Motor neuron (in vitro differentiated cells): ENCODE results near the gene NECTIN2. TPM values are rescaled to one million over a fixed set of nuclear protein-coding genes. Genes with fewer than 3 reads are reported as not detected.
A peak's percentile ranks its signal among the peaks of the same experiment; 100 is the strongest.
"Not testable (repeated sequence)": the region's sequence is repeated elsewhere in the genome, so short reads cannot be mapped to it uniquely, and the experiment has no call there.

Source experiments
- ATAC-seq, 8 experiments: fragments of 200-7000 bp; cut with Tn5 transposase; replicated peaks in 6 of 8; 2 replicates each; pipeline ENCODE4 v1.8.0; 2021; ENCODE audit warnings: mild to moderate bottlenecking in 8 of 8, moderate library complexity in 8 of 8
- H3K27ac ChIP-seq, 2 donors: fragments of 250-450 bp; sonication (Bioruptor Pico); 2 replicates each; pipeline ENCODE4 v1.9.0; 2021; ENCODE audit warnings: antibody characterized with exemption in 2 of 2, mild to moderate bottlenecking in 2 of 2, moderate library complexity in 1 of 2
- H3K4me1 ChIP-seq, 2 donors: fragments of 250-450 bp; sonication (Bioruptor Pico); replicated peaks in 1 of 2; 2 replicates each; pipeline ENCODE4 v1.6.1; 2021; ENCODE audit warnings: antibody characterized with exemption in 2 of 2, mild to moderate bottlenecking in 2 of 2, moderate library complexity in 1 of 2
- H3K4me3 ChIP-seq, 5 donors: fragments of 250-450 bp; sonication (Bioruptor Pico); 2 replicates each; pipeline ENCODE4 v1.9.0; 2021; ENCODE audit warnings: antibody characterized with exemption in 5 of 5, mild to moderate bottlenecking in 5 of 5, moderate library complexity in 4 of 5
- WGBS, 10 experiments: fragments of 450-650 bp; shearing (Covaris generic); methylation state at CpG; one replicate each; pipeline ENCODE4 v1.0.0; 2022; 5-methylcytosine and 5-hydroxymethylcytosine counted together
- in situ Hi-C, 9 experiments: fragments of 400-800 bp; cut with MboI; loops; one replicate each; pipeline ENCODE4 v1.15.0; 2021; ENCODE audit warnings: low sequenced_read_pairs in 9 of 9, low pct_unique_long_range_greater_than_20kb in 2 of 9; ENCODE audit not compliant: unreplicated experiment in 9 of 9
- total RNA-seq, 8 experiments: library from RNA; unstranded; fragments of 300-600 nt; gene quantifications; 2 replicates each; pipeline versions ENCODE4 v1.2.3 to v1.2.4, GENCODE V29; 2022

NECTIN2 gene
- total RNA-seq, 8 experiments from 2014 or later = 35.7 to 99.7 (median 49.5) TPM

DNA sequence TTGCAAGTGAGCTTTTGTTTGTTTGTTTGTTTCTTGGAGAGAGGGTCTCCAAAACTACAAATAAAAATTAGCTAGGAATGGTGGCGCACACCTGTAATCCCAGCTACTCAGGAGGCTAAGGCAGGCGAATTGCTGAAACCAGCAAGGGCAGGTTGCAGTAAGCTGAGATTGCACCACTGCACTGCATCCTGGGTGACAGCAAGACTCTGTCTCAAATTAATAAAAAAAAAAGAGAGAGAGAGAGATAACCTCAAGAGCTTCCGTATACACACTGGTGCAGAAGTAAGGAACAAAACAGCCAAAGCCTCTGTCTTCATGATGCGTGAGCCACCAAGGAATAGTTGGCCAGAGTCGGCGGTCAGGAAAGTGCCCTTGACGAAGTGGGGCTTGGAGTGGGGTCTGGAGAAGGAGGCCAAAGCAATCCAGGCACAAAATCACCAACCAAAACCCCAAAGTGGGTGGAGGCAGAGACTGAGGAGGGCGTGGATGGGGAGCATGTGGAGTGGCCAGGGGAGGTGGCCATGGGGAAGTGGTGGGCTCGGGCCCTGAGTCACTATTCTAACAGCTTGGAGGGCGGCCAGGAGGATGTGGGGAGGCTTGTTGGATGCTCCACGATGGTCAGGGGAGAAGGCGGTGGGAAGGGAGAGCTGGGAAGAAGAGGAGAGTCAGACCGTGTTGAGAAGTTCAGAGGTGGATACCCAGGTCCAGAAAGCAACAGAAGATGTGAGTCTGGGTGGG lies 23.8 kb downstream of the NECTIN2 start:
- H3K27ac ChIP-seq = no peak overlapping the region
- peak in 1 of 8 experiments; percentile 19 for ATAC-seq
- WGBS, 10 experiments = 70 to 100% (median 93%) methylated on average over 1 to 5 of the region's 13 CpGs; no CpG with 5 or more reads in 1 of the 10 experiments
- no peaks in the 10 kb centered on the region for H3K4me1 ChIP-seq
- H3K4me3 ChIP-seq = no peak overlapping the region
- in situ Hi-C loops = no loop called here

GRCh38 chr19:44871809-44872208 lies 25.7 kb downstream of the NECTIN2 start:
- no peaks in the 10 kb centered on the region for H3K4me1 ChIP-seq
- in situ Hi-C loops = no loop called here
- 95 to 100% (median 100%) methylated on average over 1 to 5 of the region's 14 CpGs; no CpG with 5 or more reads in 5 of the 10 experiments for WGBS, 10 experiments
- no peak overlapping the region for H3K4me3 ChIP-seq
- no peak for ATAC-seq
- no peak overlapping the region for H3K27ac ChIP-seq

DNA sequence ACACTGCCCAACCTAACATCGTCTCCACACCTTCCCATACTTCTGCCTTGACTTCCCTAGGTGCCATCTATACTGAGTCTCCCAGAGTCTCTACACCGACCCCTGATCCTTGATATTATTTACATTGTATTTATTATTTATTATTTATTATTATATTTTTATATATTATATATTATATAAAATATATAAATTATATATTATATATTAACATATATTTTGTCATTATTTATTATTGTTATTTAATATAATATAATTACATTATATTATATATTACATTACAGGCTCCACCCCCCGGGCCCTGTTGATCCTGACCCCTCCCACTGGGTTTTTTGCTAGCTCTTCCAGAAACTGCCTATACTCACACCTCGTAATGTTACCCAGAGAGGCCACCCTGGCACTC lies 26.6 kb downstream of the NECTIN2 start:
- Histone ChIP-seq H3K4me1 (no peaks in the 10 kb centered on the region), H3K4me3 (no peak overlapping the region), H3K27ac (no peak overlapping the region)
- 64 to 100% (median 91%) methylated on average over 1 to 4 of the region's 4 CpGs for WGBS, 10 experiments
- in situ Hi-C loops = no loop called here
- ATAC-seq = no peak

DNA sequence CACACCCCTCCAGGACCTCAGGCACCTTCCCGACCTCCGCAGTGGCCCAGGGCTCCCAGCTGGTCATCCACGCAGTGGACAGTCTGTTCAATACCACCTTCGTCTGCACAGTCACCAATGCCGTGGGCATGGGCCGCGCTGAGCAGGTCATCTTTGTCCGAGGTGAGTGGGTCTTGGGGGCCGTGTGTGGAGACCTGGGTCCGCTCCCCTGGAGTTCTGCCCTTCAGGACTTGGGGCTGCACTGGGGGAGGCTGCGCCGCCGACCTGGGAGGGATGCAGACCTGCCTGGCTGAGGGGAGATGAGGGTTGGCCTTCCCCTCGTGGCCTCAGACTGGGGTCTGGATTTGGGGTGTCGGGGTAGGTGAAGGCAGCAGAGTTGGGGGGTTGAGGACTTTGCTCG lies 28.2 kb downstream of the NECTIN2 start:
- Histone ChIP-seq H3K4me1 (no peaks in the 10 kb centered on the region), H3K27ac (no peak overlapping the region), H3K4me3 (no peak overlapping the region)
- in situ Hi-C loops = no loop called here
- 100% methylated on average over 1 to 2 of the region's 16 CpGs; no CpG with 5 or more reads in 8 of the 10 experiments for WGBS, 10 experiments
- ATAC-seq = no peak

DNA sequence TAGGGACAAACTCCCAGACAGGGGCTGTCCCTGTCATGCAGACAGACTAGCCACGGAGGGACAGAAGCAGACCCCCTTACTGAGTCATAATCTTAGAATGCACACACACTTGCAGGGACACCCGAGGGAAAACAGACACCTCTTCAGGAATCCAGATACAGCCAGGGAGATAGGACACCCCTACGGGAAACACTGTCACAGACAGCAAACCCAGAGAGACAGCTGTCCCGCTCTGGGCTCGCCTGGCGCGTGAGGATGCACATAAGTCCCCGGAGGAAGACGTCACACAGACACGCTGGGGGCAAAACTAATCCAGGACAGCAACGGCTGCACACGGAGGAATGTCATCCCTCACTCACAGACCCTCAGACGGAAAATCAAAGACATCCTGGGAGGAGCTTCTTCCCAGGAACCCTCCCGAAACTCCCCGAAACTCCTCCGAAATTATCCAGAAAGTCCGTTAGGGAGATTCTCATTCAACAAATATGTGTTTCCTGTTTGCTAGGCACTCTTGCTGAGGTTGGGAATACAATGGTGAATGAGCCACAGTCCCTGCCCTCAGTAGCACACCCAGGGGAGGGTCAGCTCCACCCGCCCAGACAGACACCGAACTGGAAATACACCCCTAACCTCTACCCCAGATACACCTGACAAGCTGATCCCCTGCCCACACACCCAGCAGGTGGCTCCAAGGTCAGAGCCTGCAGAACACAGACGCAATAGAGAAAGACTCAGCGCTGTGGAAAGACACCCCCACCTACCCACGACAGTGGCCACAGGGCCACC lies 29.8 kb downstream of the NECTIN2 start:
- Histone ChIP-seq H3K4me3 (no peak overlapping the region), H3K4me1 (no peaks in the 10 kb centered on the region), H3K27ac (no peak overlapping the region)
- ATAC-seq = no peak
- in situ Hi-C loops = no loop called here
- WGBS, 10 experiments = 64 to 98% (median 88%) methylated on average over 3 to 15 of the region's 22 CpGs; no CpG with 5 or more reads in 1 of the 10 experiments

DNA sequence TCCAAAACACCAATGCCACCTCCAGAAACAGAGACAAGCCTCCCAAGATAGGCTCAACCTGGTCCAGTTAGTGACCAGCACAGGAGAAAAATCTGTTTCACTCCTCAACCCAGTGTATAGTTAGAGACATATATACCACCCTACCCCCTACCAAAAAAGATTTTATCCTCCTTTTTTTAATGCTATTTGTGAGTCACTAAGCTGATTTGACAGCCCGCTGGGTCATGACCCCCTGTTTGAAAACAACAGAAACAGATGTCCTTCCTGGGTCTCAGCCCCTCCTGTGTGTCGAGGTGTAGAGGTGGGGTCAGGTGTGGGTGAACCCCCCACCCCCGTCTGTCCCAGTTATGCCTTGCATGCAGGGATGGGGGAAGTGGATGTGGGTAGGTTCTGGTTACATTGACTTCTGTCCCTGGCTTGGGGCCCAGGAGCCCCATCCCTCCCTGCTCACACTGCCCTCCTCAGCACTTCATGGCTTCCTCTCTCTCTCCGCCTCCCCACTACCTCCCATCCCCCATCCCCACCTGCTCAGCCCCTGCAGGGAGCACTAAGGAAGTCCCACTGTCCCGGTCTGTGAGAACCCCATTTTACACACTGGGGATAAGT lies 30.9 kb downstream of the NECTIN2 start:
- Histone ChIP-seq H3K27ac (no peak overlapping the region), H3K4me3 (no peak overlapping the region), H3K4me1 (no peaks in the 10 kb centered on the region)
- 20 to 86% (median 42%) methylated on average over 1 to 2 of the region's 5 CpGs; no CpG with 5 or more reads in 6 of the 10 experiments for WGBS, 10 experiments
- in situ Hi-C loops = no loop called here
- peak in 1 of 8 experiments; percentile 2 for ATAC-seq

GRCh38 chr19:44878120-44878865 lies 32.2 kb downstream of the NECTIN2 start:
- Histone ChIP-seq H3K4me1 (peaks cover 3 to 4% of the 10 kb centered on the region in 2 donors), H3K27ac (no peak overlapping the region), H3K4me3 (no peak overlapping the region)
- ATAC-seq = no peak
- 80 to 81% methylated on average over 1 to 4 of the region's 26 CpGs; no CpG with 5 or more reads in 8 of the 10 experiments for WGBS, 10 experiments
- in situ Hi-C loops = no loop called here

GRCh38 chr19:44879309-44880065 lies 33.4 kb downstream of the NECTIN2 start:
- Histone ChIP-seq H3K4me3 (no peak overlapping the region), H3K27ac (no peak overlapping the region), H3K4me1 (peaks cover 3 to 4% of the 10 kb centered on the region in 2 donors)
- ATAC-seq = no peak
- 0 to 100% methylated on average over 1 of the region's 18 CpGs; no CpG with 5 or more reads in 8 of the 10 experiments for WGBS, 10 experiments
- in situ Hi-C loops = no loop called here

DNA sequence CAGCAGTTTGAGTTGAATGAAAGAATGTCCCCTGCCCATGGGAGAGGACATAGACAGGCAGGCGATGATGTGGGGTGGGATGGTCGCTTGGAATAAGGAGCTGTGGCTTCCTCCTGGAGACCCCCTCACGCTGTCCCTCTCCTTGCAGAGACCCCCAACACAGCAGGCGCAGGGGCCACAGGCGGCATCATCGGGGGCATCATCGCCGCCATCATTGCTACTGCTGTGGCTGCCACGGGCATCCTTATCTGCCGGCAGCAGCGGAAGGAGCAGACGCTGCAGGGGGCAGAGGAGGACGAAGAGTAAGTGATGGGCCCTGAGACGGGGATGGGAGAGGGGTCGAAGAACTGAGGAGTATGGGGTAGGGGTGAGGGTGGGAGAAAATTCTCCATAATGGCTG lies 36.0 kb downstream of the NECTIN2 start:
- in situ Hi-C loops = no loop called here
- no peak for ATAC-seq
- Histone ChIP-seq H3K27ac (no peak overlapping the region), H3K4me1 (peaks cover 3 to 4% of the 10 kb centered on the region in 2 donors), H3K4me3 (no peak overlapping the region)
- WGBS, 10 experiments = 95 to 100% (median 100%) methylated on average over 1 to 7 of the region's 15 CpGs; no CpG with 5 or more reads in 6 of the 10 experiments

DNA sequence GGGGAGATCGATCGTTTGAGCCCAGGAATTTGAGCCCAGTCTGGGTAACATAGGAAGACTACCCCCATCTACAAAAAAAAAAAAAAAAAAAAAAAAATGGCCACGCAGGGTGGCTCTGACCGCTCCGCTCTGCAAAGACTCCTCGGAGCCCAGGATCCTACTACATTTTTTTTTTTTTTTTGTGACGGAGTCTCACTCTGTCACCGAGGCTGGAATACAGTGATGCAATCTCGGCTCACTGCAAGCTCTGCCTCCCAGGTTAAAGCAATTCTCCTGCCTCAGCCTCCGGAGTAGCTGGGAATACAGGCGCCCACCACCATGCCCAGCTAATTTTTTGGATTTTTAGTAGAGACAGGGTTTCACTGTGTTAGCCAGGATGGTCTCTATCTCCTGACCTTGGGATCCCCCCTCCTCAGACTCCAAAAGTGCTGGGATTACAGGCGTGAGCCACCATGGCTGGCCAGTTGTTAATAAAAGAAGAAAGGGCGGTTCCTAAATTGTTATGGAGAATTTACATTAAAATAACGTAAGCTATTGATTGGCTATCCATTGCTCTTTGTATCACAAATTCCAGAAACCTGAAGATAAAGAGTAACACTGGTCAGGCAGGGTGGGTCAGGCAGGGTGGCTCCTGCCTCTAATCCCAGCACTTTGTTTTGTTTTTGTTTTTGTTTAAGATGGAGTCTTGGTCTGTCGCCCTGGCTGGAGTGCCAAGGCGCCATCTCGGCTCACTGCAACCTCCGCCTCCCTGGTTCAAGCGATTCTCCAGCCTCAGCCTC lies 36.7 kb downstream of the NECTIN2 start:
- H3K4me3 ChIP-seq, H3K4me1 ChIP-seq, in situ Hi-C loops: not testable (repeated sequence)
- 46 to 93% (median 86%) methylated on average over 3 to 12 of the region's 19 CpGs; no CpG with 5 or more reads in 1 of the 10 experiments for WGBS, 10 experiments
- peak in 5 of 8 experiments; percentile 42 to 89 (median 88) for ATAC-seq
- peak overlapping the region; percentile 65 to 66 for H3K27ac ChIP-seq

- Histone ChIP-seq H3K4me1 (peaks cover 3 to 4% of the 10 kb centered on the region in 2 donors), H3K27ac (no peak overlapping the region), H3K4me3 (no peak overlapping the region)
- peak in 3 of 8 experiments; percentile 36 to 74 (median 74) for ATAC-seq
- WGBS, 10 experiments = 80 to 100% (median 100%) methylated on average over 1 to 4 of the region's 5 CpGs; no CpG with 5 or more reads in 3 of the 10 experiments
- in situ Hi-C loops = no loop called here
Measured at GRCh38 chr19:44883922-44884321, 37.8 kb downstream of the NECTIN2 start.
